MCF 10A (cell line): ENCODE data around the gene CCDC154. TPM values are rescaled to one million over a fixed set of nuclear protein-coding genes. Genes with fewer than 3 reads are reported as not detected.

Source experiments
- BruUV-seq: library from RNA; stranded (reverse); fragments of 400-500 nt; replicated peaks from 2 replicates; lab custom pipeline; 2021; lab: Mats Ljungman, UMichigan
- CTCF ChIA-PET: fragments of 300-600 bp; sonication (Branson Sonifier 250); formaldehyde crosslinking; extraction: SDS; loops from one replicate; lab custom pipeline; 2021; ENCODE audit warnings: antibody characterized with exemption, inconsistent platforms; lab: Yijun Ruan, JAX
- POLR2A ChIA-PET: fragments of 300-600, 350-650 bp; sonication (Branson Sonifier 250); formaldehyde crosslinking; extraction: SDS; loops from one replicate; lab custom pipeline; 2020; ENCODE audit warnings: antibody characterized with exemption, inconsistent platforms; lab: Yijun Ruan, JAX
- DNase-seq: peaks from one replicate; pipeline ENCODE4 v3.0.0-alpha.2; 2018; ENCODE audit not compliant: unreplicated experiment
- H3K27ac Mint-ChIP-seq: one replicate; pipeline ENCODE4 v1.8.0; 2022; ENCODE audit warnings: mild to moderate bottlenecking, low read depth, mixed read lengths; ENCODE audit not compliant: unreplicated experiment
- H3K27me3 Mint-ChIP-seq: one replicate; pipeline ENCODE4 v1.8.0; 2022; ENCODE audit warnings: mixed read lengths; ENCODE audit not compliant: insufficient read depth, unreplicated experiment
- H3K36me3 Mint-ChIP-seq: one replicate; pipeline ENCODE4 v1.8.0; 2022; ENCODE audit warnings: mild to moderate bottlenecking, moderate library complexity, mixed read lengths; ENCODE audit not compliant: insufficient read depth, unreplicated experiment
- H3K4me1 Mint-ChIP-seq: one replicate; pipeline ENCODE4 v1.8.0; 2022; ENCODE audit warnings: mixed read lengths; ENCODE audit not compliant: insufficient read depth, unreplicated experiment
- H3K4me3 Mint-ChIP-seq: one replicate; pipeline ENCODE4 v1.8.0; 2022; ENCODE audit warnings: mild to moderate bottlenecking, moderate library complexity, mixed read lengths; ENCODE audit not compliant: unreplicated experiment
- H3K9me3 Mint-ChIP-seq: one replicate; pipeline ENCODE4 v1.8.0; 2022; ENCODE audit warnings: mixed read lengths; ENCODE audit not compliant: unreplicated experiment
- intact Hi-C: fragments of 100-400 bp; cut with micrococcal nuclease; formaldehyde crosslinking; loops from 2 replicates; pipeline ENCODE4 v1.14.1; 2022
- total RNA-seq: library from RNA; stranded (reverse); gene quantifications from 2 replicates; pipeline ENCODE4 v1.2.3, GENCODE V29; 2022
- TF ChIP-seq, protein P1 (sequence below): fragments of 200-600 bp; IDR thresholded peaks from one replicate; pipeline ENCODE4 v1.8.0; 2022; ENCODE audit warnings: antibody characterized with exemption, mild to moderate bottlenecking; ENCODE audit not compliant: unreplicated experiment

The CCDC154 gene
- total RNA-seq, 1 experiment from 2014 or later = 0.28 TPM

DNA sequence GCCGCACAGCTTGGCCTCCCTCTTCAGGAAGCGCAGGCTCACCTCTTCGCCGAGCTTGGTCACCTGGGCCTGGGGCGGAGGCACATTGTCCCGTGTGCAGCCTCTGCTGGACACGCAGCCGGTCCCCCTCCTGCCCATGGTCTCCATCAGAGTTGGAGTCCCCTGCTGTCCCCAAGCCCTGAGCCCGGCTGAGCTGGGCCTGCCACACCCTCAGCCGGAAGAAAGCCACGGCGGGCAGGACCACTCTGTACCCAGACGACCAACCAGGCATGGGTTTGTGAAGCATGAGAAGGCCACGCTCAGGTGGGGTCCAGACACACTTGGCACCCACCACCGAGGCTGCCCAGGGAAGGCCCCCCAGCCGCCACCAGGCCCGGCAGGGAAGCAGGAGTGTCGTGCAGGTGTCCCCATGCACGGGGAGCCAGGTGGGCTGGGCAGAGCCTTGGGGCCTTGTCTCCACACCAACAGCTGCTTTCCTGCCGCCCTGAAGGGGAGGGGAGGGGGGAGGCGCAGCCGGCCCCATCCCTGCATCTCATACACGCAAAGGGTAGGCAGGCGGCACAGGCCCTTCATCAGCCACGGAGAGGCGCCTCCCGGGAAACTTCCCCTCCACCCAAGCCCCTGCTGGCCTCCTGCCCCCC, 5.2 kb downstream of the CCDC154 start:
- DNase-seq = no peak
- H3K36me3 Mint-ChIP-seq = no peaks in the 10 kb centered on the region
- no peaks in the 10 kb centered on the region for H3K27me3 Mint-ChIP-seq
- H3K4me3 Mint-ChIP-seq = no peak overlapping the region
- BruUV-seq = no TSS peak
- no peaks in the 10 kb centered on the region for H3K4me1 Mint-ChIP-seq
- no peaks in the 10 kb centered on the region for H3K9me3 Mint-ChIP-seq
- intact Hi-C loops = no loop called here
- POLR2A ChIA-PET = interaction anchor here (0.6 kb wide), 1 partner anchor 1693 kb away, joined by 3 read pairs; no protein-coding TSS in a partner anchor
- CTCF ChIA-PET = interaction anchor here (0.8 kb wide), 1 partner anchor 11 kb away, joined by 5 read pairs; no protein-coding TSS in a partner anchor
- TF ChIP-seq, protein P1, sequence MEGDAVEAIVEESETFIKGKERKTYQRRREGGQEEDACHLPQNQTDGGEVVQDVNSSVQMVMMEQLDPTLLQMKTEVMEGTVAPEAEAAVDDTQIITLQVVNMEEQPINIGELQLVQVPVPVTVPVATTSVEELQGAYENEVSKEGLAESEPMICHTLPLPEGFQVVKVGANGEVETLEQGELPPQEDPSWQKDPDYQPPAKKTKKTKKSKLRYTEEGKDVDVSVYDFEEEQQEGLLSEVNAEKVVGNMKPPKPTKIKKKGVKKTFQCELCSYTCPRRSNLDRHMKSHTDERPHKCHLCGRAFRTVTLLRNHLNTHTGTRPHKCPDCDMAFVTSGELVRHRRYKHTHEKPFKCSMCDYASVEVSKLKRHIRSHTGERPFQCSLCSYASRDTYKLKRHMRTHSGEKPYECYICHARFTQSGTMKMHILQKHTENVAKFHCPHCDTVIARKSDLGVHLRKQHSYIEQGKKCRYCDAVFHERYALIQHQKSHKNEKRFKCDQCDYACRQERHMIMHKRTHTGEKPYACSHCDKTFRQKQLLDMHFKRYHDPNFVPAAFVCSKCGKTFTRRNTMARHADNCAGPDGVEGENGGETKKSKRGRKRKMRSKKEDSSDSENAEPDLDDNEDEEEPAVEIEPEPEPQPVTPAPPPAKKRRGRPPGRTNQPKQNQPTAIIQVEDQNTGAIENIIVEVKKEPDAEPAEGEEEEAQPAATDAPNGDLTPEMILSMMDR = no peak
- H3K27ac Mint-ChIP-seq = no peak overlapping the region

DNA sequence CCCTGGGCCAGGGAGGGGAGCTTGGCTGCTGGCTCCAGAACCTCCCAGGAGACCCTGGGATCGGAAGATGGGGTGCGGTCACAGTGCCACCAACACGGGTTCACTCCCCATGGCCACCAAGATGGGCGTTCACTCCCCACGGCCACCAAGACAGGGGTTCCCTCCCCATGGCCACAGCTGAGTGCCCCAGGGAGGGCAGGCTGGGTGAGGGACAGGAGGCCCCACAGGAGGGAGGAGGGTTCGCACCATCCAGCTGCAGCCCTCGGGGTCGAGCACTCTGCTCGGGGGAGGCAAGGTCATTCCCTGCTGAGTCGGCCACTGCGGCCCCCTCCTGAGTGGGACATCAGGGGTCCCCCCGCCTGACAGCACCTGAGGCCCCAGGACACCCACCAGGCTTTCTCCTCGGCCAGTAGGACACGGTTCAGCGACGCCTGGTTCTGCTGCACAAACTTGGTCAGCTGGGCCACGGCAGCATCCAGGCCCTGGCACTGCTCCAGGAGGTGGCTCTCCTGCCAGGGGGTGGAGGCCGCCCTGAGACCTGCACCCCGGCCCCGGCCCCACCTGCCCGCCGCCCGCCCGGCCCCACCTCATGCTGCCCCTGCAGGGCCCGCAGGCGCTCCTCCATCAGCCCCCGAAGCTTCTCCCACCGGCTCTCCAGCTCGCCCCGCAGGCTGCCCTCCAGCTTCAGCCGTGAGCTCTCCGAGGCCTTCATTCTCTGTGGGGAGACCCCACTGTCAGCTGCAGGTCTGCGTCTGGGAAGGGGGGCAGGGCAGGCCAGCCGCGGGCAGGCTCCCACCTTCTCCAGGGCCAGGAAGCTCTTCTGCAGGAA, 5.9 kb downstream of the CCDC154 start:
- TF ChIP-seq, protein P1 = no peak
- CTCF ChIA-PET = interaction anchor here (0.8 kb wide), 1 partner anchor 10 kb away, joined by 5 read pairs; no protein-coding TSS in a partner anchor
- no peak overlapping the region for H3K4me3 Mint-ChIP-seq

DNA sequence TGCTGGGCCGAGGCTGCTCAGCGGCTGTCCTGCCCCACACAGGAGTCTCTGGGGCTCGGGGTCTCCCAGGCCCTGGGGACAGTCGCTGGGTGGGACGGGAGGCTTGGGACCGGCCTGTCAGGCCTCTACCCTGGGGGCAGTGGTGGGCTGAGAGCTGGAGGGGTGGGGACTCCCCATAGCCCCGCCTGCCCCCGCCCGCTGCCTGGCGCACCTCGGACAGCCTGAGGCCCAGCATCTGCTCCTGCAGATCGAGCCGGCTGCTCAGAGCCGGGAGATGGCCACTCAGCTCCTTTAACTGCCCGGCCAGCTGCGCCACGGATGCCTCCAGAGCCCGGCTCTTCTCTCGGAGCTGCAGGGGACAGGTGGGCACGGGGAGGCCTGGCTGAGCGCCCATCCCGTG, 6.8 kb downstream of the CCDC154 start:
- BruUV-seq = no TSS peak
- Mint-ChIP-seq H3K27me3 (no peaks in the 10 kb centered on the region), H3K9me3 (no peaks in the 10 kb centered on the region), H3K4me1 (no peaks in the 10 kb centered on the region), H3K27ac (no peak overlapping the region), H3K4me3 (no peak overlapping the region), H3K36me3 (no peaks in the 10 kb centered on the region)
- intact Hi-C loops = no loop called here
- ChIA-PET POLR2A (no interaction called here), CTCF (no interaction called here)
- DNase-seq = no peak
- TF ChIP-seq, protein P1 = no peak

More for the DNA sequence above, 5.9 kb downstream of the CCDC154 start:
- Mint-ChIP-seq H3K4me1 (no peaks in the 10 kb centered on the region), H3K27me3 (no peaks in the 10 kb centered on the region), H3K27ac (no peak overlapping the region), H3K9me3 (no peaks in the 10 kb centered on the region), H3K36me3 (no peaks in the 10 kb centered on the region)
- POLR2A ChIA-PET = no interaction called here
- intact Hi-C loops = no loop called here
- BruUV-seq = no TSS peak
- DNase-seq = no peak

- no peak for DNase-seq
- Mint-ChIP-seq H3K4me1 (no peaks in the 10 kb centered on the region), H3K9me3 (no peaks in the 10 kb centered on the region), H3K36me3 (no peaks in the 10 kb centered on the region), H3K27me3 (no peaks in the 10 kb centered on the region), H3K4me3 (no peak overlapping the region), H3K27ac (no peak overlapping the region)
- TF ChIP-seq, protein P1 = no peak
- POLR2A ChIA-PET = interaction anchor here (0.9 kb wide), 1 partner anchor 15 kb away, joined by 3 read pairs; no protein-coding TSS in a partner anchor
- no TSS peak for BruUV-seq
- intact Hi-C loops = no loop called here
- CTCF ChIA-PET = no interaction called here
Measured at GRCh38 chr16:1436731-1437355, 7.5 kb downstream of the CCDC154 start.
